ENCODE measurements around the gene KRTAP5-7. TPM values are rescaled to one million over a fixed set of nuclear protein-coding genes. Genes with fewer than 3 reads are reported as not detected.

Gene KRTAP5-7
- total RNA-seq, 1 experiment from 2014 or later, result not detected

GRCh38 chr11:71564430-71564829, 37.4 kb downstream of the KRTAP5-7 start:
- POLR2A ChIA-PET, result interaction anchor here (0.6 kb wide), 1 partner anchor 23 kb away, joined by 3 read pairs; no protein-coding TSS in a partner anchor
- Histone ChIP-seq H3K9me2 (ENCODE audit: insufficient read depth) (no peaks in the 10 kb centered on the region), H2AFZ (ENCODE audit: low read depth, low read length, poor library complexity, severe bottlenecking) (no peak overlapping the region), H3K27me3 (ENCODE audit: insufficient read depth, low read length) (peaks cover 16% of the 10 kb centered on the region; the same call in 1 of the 2 replicates), H4K20me1 (ENCODE audit: insufficient read depth) (no peaks in the 10 kb centered on the region), H3K36me3 (ENCODE audit: control insufficient read depth in 1 of 2, insufficient read depth in 2 of 2, low read length in 2 of 2) (no peaks in the 10 kb centered on the region), H3K4me2 (ENCODE audit: low read length) (no peak overlapping the region), H3K4me3 (replicated peaks in 1 of 2; ENCODE audit: low read depth in 1 of 2, low read length in 2 of 2) (no peak overlapping the region), H3K79me2 (ENCODE audit: insufficient read depth, low read length) (no peaks in the 10 kb centered on the region), H3K27ac (ENCODE audit: low read depth, low read length) (no peak overlapping the region), H3K9me3 (ENCODE audit: control insufficient read depth in 1 of 2, insufficient read depth in 1 of 2, low read depth in 1 of 2, low read length in 2 of 2) (no peaks in the 10 kb centered on the region), H3K9ac (ENCODE audit: low read length) (no peak overlapping the region), H3K4me1 (ENCODE audit: control insufficient read depth in 1 of 2, insufficient read depth in 2 of 2, low read length in 2 of 2) (peaks cover 0 to 16% of the 10 kb centered on the region in 2 experiments; a peak in 2 of 4 replicates)
- DNase-seq (ENCODE audit: low read depth, low spot score), result no peak
- no peak for TF ChIP-seq TCF7L2 (IDR thresholded peaks at IDR 0.05; ENCODE audit: borderline replicate concordance, extremely low read depth, insufficient read depth, insufficient read length)
- no peak for TF ChIP-seq EZH2phosphoT487 (IDR thresholded peaks at IDR 0.05; ENCODE audit: borderline replicate concordance)
- no peak for TF ChIP-seq CEBPB (IDR thresholded peaks at IDR 0.05; ENCODE audit: low read depth)
- no peak for TF ChIP-seq JUND (IDR thresholded peaks at IDR 0.05)
- TF ChIP-seq EZH2 (IDR thresholded peaks at IDR 0.05), result no peak
- TF ChIP-seq SP1 (IDR thresholded peaks at IDR 0.05; ENCODE audit: low read depth), result no peak
- no peak for TF ChIP-seq ELF1 (IDR thresholded peaks at IDR 0.05; ENCODE audit: borderline replicate concordance, low read depth)
- no peak for TF ChIP-seq ZBTB33 (IDR thresholded peaks at IDR 0.05; ENCODE audit: extremely low read depth, insufficient replicate concordance, low read length)
- TF ChIP-seq ATF3 (IDR thresholded peaks at IDR 0.05), result no peak
- no peak for TF ChIP-seq ZFX (IDR thresholded peaks at IDR 0.05)
- no peak for TF ChIP-seq SRF (IDR thresholded peaks at IDR 0.05; ENCODE audit: low read depth)
- TF ChIP-seq ZNF274 (IDR thresholded peaks at IDR 0.05; ENCODE audit: low read depth, low read length), result no peak
- TF ChIP-seq MAX (IDR thresholded peaks at IDR 0.05), result no peak
- TF ChIP-seq CTCF (IDR thresholded peaks at IDR 0.05 in 2 of 3, conservative IDR thresholded peaks at IDR 0.05 in 1 of 3; ENCODE audit: borderline replicate concordance in 1 of 3, insufficient read depth in 1 of 3, low read depth in 2 of 3, low read length in 2 of 3), result no peak
- CTCF ChIA-PET, result no interaction called here
- no peak for ATAC-seq
- intact Hi-C loops (cut with micrococcal nuclease), result no loop called here
- BruUV-seq (replicated peaks), result no TSS peak
- RAD21 ChIA-PET (ENCODE audit: low non-redundant PET in 1 of 2, low total read pairs in 2 of 2, uncharacterized antibody in 2 of 2, unreplicated experiment in 2 of 2), result no interaction called here
